ENCODE data around the gene ATP6V0A4.

DNA sequence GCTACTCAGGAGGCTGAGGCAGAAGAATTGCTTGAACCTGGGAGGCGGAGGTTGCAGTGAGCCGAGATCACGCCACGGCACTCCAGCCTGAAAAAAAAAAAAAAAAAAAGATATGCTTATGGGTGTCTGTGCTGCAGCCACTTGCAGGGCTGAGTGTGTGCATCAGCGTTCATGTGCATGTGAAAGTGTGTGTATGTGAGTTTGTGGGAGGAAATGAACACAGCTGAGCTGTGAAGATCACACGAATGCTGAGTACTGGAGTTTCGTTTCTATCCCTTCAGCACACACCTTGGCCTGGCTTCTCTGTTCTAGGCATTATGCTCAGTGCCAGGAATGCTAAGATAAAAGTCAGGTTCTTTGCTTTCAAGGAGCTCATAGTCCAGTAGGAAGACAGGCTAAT is 84.8 kb downstream of the ATP6V0A4 start:
- TF ChIP-seq, protein P1, sequence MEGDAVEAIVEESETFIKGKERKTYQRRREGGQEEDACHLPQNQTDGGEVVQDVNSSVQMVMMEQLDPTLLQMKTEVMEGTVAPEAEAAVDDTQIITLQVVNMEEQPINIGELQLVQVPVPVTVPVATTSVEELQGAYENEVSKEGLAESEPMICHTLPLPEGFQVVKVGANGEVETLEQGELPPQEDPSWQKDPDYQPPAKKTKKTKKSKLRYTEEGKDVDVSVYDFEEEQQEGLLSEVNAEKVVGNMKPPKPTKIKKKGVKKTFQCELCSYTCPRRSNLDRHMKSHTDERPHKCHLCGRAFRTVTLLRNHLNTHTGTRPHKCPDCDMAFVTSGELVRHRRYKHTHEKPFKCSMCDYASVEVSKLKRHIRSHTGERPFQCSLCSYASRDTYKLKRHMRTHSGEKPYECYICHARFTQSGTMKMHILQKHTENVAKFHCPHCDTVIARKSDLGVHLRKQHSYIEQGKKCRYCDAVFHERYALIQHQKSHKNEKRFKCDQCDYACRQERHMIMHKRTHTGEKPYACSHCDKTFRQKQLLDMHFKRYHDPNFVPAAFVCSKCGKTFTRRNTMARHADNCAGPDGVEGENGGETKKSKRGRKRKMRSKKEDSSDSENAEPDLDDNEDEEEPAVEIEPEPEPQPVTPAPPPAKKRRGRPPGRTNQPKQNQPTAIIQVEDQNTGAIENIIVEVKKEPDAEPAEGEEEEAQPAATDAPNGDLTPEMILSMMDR (IDR thresholded peaks at IDR 0.05; ENCODE audit: insufficient read depth, low read length), result no peak
- no peak for TF ChIP-seq GABPA (IDR thresholded peaks at IDR 0.05; ENCODE audit: low read depth)
- no peak for TF ChIP-seq POLR2AphosphoS5 (IDR thresholded peaks at IDR 0.05; ENCODE audit: low read depth)
